Suprapubic skin (tissue), 4 donors: ENCODE results near the gene SFT2D1. TPM values are rescaled to one million over a fixed set of nuclear protein-coding genes. Genes with fewer than 3 reads are reported as not detected.

Experiments
- DNase-seq, 2 donors: peaks; one replicate each; pipeline ENCODE4 v3.0.0-alpha.2; 2019; ENCODE audit warnings: low spot score in 2 of 2
- H3K27ac ChIP-seq: fragments of 200-600 bp; sonication (generic); one replicate; pipeline ENCODE4 v1.5.1; 2019
- H3K27me3 ChIP-seq: fragments of 200-600 bp; sonication (generic); one replicate; pipeline ENCODE4 v1.5.1; 2019
- H3K36me3 ChIP-seq: fragments of 200-600 bp; sonication (generic); one replicate; pipeline ENCODE4 v1.5.1; 2019
- H3K4me1 ChIP-seq: fragments of 200-600 bp; sonication (generic); one replicate; pipeline ENCODE4 v1.5.1; 2019
- H3K4me3 ChIP-seq: fragments of 200-600 bp; sonication (generic); one replicate; pipeline ENCODE4 v1.5.1; 2019; ENCODE audit warnings: mild to moderate bottlenecking
- H3K9me3 ChIP-seq: fragments of 200-600 bp; sonication (generic); one replicate; pipeline ENCODE4 v1.5.1; 2019
- EP300 ChIP-seq: sonication (generic); formaldehyde crosslinking; IDR thresholded peaks from one replicate; pipeline ENCODE4 v1.6.1; 2017; ENCODE audit warnings: antibody characterized with exemption
- POLR2A ChIP-seq, 2 donors: fragments of 450-650 bp; IDR thresholded peaks; one replicate each; pipeline ENCODE4 v1.6.1; 2017; ENCODE audit warnings: antibody characterized with exemption in 2 of 2, mild to moderate bottlenecking in 2 of 2, moderate library complexity in 2 of 2
- POLR2AphosphoS5 ChIP-seq, 3 donors: sonication (generic); formaldehyde crosslinking; IDR thresholded peaks; one replicate each; pipeline ENCODE4 v1.6.1; 2017; ENCODE audit warnings: antibody characterized with exemption in 3 of 3
- WGBS: methylation state at CpG from one replicate; pipeline ENCODE4 v1.1.5; 2018; 5-methylcytosine and 5-hydroxymethylcytosine counted together
- total RNA-seq, 4 donors: library from RNA; depleted of rRNA; stranded (reverse); fragments of >200 nt; gene quantifications; one replicate each; pipeline ENCODE4 v1.1.0, GENCODE V29; 2016
- TF ChIP-seq, protein P1 (sequence below), 2 donors: fragments of 200-600 bp in 1 of 2; fragments of 450-650 bp in 1 of 2; sonication (generic) in 1 of 2; IDR thresholded peaks; one replicate each; pipeline ENCODE4 v1.5.1; 2016 to 2019; ENCODE audit warnings: antibody characterized with exemption in 2 of 2, mild to moderate bottlenecking in 1 of 2, moderate library complexity in 1 of 2

The SFT2D1 gene
- total RNA-seq, 4 donors from 2014 or later, result 26.0 to 55.0 (median 33.2) TPM

DNA sequence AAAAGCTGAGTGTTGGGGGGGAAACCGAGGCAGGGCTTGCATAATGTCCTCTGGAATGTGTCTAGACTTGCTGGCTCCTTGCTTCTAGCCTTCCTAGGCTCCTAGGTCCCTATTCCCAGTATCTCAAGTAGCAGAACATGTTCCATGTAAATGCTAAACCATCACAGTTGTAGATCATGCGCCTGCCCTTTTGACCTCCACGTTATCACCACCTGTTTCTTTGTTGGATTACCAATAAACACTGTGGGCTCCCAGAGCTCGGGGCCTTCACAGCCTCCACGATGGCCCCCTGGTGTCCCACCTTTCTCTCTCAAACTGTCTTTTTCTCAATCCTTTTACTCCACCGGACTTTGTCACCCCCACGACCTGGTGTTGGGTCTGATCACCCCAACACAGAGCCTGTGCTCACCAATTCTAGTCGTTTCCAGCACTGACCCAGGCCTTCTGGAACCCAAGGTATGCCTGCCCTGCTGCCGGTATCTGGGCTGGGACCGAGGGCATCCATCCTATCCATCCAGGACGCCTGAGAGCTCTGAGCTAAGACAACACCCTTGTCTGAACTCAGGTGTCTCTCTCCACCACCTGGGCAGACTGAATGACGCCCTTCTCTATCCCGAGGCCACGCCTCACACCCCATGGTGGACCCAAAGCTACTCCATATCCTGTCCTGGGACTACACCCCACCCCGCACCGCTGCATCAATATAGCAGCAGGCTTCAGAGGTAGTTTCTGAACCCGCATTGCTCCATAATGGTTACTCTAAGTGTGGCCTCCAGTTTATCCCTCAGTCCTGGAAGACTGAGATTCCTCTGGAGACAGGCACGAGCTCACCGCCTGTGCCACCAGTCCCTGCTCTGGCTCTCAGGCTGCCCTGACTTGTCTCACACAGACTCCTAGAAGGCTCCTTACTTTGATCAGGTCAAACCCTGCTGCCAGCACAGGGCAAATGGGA lies 24.8 kb downstream of the SFT2D1 start:
- no peak overlapping the region for H3K27ac ChIP-seq
- peaks cover 22% of the 10 kb centered on the region for H3K36me3 ChIP-seq
- no peak overlapping the region for H3K4me3 ChIP-seq
- no peaks in the 10 kb centered on the region for H3K27me3 ChIP-seq
- no peaks in the 10 kb centered on the region for H3K4me1 ChIP-seq
- no peak for DNase-seq
- H3K9me3 ChIP-seq, result no peaks in the 10 kb centered on the region
- no peak for TF ChIP-seq POLR2AphosphoS5 (IDR thresholded peaks at IDR 0.05)
- TF ChIP-seq, protein P1, sequence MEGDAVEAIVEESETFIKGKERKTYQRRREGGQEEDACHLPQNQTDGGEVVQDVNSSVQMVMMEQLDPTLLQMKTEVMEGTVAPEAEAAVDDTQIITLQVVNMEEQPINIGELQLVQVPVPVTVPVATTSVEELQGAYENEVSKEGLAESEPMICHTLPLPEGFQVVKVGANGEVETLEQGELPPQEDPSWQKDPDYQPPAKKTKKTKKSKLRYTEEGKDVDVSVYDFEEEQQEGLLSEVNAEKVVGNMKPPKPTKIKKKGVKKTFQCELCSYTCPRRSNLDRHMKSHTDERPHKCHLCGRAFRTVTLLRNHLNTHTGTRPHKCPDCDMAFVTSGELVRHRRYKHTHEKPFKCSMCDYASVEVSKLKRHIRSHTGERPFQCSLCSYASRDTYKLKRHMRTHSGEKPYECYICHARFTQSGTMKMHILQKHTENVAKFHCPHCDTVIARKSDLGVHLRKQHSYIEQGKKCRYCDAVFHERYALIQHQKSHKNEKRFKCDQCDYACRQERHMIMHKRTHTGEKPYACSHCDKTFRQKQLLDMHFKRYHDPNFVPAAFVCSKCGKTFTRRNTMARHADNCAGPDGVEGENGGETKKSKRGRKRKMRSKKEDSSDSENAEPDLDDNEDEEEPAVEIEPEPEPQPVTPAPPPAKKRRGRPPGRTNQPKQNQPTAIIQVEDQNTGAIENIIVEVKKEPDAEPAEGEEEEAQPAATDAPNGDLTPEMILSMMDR (IDR thresholded peaks at IDR 0.05), result no peak
- TF ChIP-seq POLR2A (IDR thresholded peaks at IDR 0.05), result no peak
- no peak for TF ChIP-seq EP300
- WGBS, result 86% methylated on average over 18 of the region's 19 CpGs

DNA sequence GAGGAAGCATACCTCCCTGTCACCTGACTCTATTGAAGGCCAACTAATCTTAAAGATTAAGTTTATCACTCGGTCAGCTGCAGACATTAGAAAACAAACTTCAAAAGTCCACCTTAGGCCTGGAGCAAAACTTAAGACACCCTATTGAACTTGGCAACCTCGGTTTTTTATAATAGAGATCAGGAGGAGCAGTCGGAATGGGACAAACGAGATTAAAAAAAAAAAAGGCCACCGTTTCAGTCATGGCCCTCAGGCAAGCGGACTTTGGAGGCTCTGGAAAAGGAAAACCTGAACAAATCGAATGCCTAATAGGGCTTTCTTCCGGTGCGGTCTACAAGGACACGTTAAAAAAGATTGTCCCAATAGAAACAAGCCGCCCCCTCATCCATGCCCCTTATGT lies 26.9 kb downstream of the SFT2D1 start:
- no peak overlapping the region for H3K27ac ChIP-seq
- 82% methylated on average over 11 of the region's 11 CpGs for WGBS

DNA sequence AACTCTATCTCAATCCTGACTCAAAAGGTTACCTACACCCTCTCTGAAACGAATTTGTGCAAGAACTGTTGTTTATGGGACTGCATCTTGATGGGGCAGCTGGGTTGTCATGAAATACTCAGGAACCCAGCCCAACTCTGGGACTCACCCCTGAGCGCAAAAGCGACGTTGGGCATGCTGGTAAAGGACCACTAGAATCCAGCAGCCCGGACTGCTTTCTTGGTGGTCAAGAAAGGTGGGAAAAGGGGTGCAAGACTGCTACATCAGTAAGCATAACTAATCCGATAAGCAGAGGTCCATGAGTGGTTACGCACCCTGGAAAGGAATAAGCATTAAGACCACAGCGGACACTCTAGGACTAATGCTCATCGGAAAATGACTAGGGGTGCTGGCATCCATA lies 27.9 kb downstream of the SFT2D1 start:
- TF ChIP-seq POLR2A (IDR thresholded peaks at IDR 0.05), result no peak
- TF ChIP-seq, protein P1 (IDR thresholded peaks at IDR 0.05), result no peak
- no peak for TF ChIP-seq POLR2AphosphoS5 (IDR thresholded peaks at IDR 0.05)
- no peak for TF ChIP-seq EP300
- Histone ChIP-seq H3K27ac (no peak overlapping the region), H3K4me3 (no peak overlapping the region), H3K9me3 (no peaks in the 10 kb centered on the region), H3K36me3 (peaks cover 4% of the 10 kb centered on the region), H3K4me1 (no peaks in the 10 kb centered on the region), H3K27me3 (peaks cover 5% of the 10 kb centered on the region)
- DNase-seq, result no peak
- 87% methylated on average over 9 of the region's 9 CpGs for WGBS

More for the DNA sequence above, 26.9 kb downstream of the SFT2D1 start:
- H3K27me3 ChIP-seq, result no peaks in the 10 kb centered on the region
- no peak for TF ChIP-seq POLR2A (IDR thresholded peaks at IDR 0.05)
- TF ChIP-seq, protein P1 (IDR thresholded peaks at IDR 0.05), result no peak
- TF ChIP-seq EP300, result no peak
- no peaks in the 10 kb centered on the region for H3K4me1 ChIP-seq
- H3K36me3 ChIP-seq, result peaks cover 5% of the 10 kb centered on the region
- no peak for DNase-seq
- H3K4me3 ChIP-seq, result no peak overlapping the region
- H3K9me3 ChIP-seq, result no peaks in the 10 kb centered on the region

DNA sequence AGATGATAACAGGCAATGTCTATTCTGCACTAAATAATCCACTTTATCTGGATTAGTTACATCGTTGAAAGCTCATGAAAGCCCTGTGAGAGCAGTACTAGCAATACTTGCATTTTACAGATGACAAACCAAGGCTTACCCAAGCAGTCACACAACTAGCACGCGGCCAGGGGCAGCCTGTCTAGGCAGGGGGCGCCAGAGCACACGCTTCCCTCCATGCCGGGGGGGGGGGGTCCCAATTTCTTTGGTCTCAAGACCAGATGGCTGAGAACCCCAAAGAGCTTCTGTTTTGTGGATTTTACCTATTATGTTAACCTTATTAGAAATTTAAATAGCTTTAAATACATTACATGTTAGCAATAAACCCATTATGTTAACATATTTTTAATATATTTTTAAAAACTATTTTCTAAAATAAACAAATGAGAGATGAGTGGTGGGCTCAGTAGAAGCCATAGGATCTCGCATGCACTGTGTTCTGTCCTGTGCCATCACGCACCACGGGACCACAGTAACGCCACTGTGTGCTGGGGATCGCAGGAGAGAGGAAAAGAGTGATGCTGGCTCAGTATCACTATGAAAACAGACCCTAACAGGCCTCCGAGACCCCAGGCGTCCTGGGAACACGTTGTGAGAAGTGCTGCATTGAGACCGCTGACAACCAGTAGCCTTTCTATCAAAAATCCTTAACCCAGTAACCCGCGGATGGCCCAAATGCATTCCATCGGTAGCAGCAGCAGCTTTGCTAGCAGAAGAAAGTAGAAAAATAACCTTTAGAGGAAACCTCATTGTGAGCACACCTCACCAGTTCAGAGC lies 28.9 kb downstream of the SFT2D1 start:
- DNase-seq, result no peak

More for the DNA sequence above, 28.9 kb downstream of the SFT2D1 start:
- Histone ChIP-seq H3K9me3 (no peaks in the 10 kb centered on the region), H3K36me3 (no peaks in the 10 kb centered on the region), H3K27me3 (peaks cover 15% of the 10 kb centered on the region), H3K4me1 (peaks cover 3% of the 10 kb centered on the region), H3K27ac (no peak overlapping the region), H3K4me3 (no peak overlapping the region)
- 54% methylated on average over 18 of the region's 18 CpGs for WGBS
- TF ChIP-seq, protein P1 (IDR thresholded peaks at IDR 0.05), result peak in 1 of 2 donors; percentile 56
- no peak for TF ChIP-seq POLR2A (IDR thresholded peaks at IDR 0.05)
